H9 (cell line): ENCODE measurements around the gene NOP9. TPM values are rescaled to one million over a fixed set of nuclear protein-coding genes. Genes with fewer than 3 reads are reported as not detected.
A peak's percentile ranks its signal among the peaks of the same experiment; 100 is the strongest.

Experiments used
- DNase-seq: peaks from one replicate; pipeline ENCODE4 v3.0.0-alpha.2; 2017
- H2AFZ ChIP-seq: one replicate; pipeline ENCODE4 v1.6.1; 2013; ENCODE audit warnings: mild to moderate bottlenecking, low read length, control low read depth, moderate library complexity
- H2AK5ac ChIP-seq: 2 replicates; pipeline ENCODE4 v1.6.1; 2013; ENCODE audit warnings: low read length, control low read depth, mixed read lengths; ENCODE audit not compliant: insufficient read length
- H2BK120ac ChIP-seq: one replicate; pipeline ENCODE4 v1.6.1; 2013; ENCODE audit warnings: low read depth, mild to moderate bottlenecking, low read length, control low read depth, inconsistent platforms; ENCODE audit not compliant: poor library complexity, severe bottlenecking
- H2BK12ac ChIP-seq: 2 replicates; pipeline ENCODE4 v1.6.1; 2013; ENCODE audit warnings: low read length, control low read depth, mixed read lengths, low read depth; ENCODE audit not compliant: insufficient read length
- H2BK15ac ChIP-seq: 2 replicates; pipeline ENCODE4 v1.6.1; 2013; ENCODE audit warnings: low read depth, low read length, control low read depth
- H2BK20ac ChIP-seq: one replicate; pipeline ENCODE4 v1.6.1; 2013; ENCODE audit warnings: low read depth, mild to moderate bottlenecking, low read length, control low read depth, inconsistent platforms; ENCODE audit not compliant: poor library complexity, severe bottlenecking
- H2BK5ac ChIP-seq: 2 replicates; pipeline ENCODE4 v1.6.1; 2013; ENCODE audit warnings: low read length, control low read depth, mixed read lengths; ENCODE audit not compliant: insufficient read length
- H3K14ac ChIP-seq: 2 replicates; pipeline ENCODE4 v1.6.1; 2013; ENCODE audit warnings: low read length, control low read depth; ENCODE audit not compliant: insufficient read depth
- H3K18ac ChIP-seq: 2 replicates; pipeline ENCODE4 v1.6.1; 2013; ENCODE audit warnings: low read depth, mild to moderate bottlenecking, mixed read lengths, low read length, control low read depth; ENCODE audit not compliant: insufficient read length
- H3K23ac ChIP-seq: 2 replicates; pipeline ENCODE4 v1.6.1; 2013; ENCODE audit warnings: low read length, control low read depth, mixed read lengths, low read depth; ENCODE audit not compliant: insufficient read length
- H3K23me2 ChIP-seq: 2 replicates; pipeline ENCODE4 v1.6.1; 2013; ENCODE audit warnings: low read depth, mild to moderate bottlenecking, mixed read lengths, low read length, control low read depth; ENCODE audit not compliant: insufficient read length, poor library complexity, severe bottlenecking
- H3K27ac ChIP-seq: 2 replicates; pipeline ENCODE4 v1.5.1; 2013; ENCODE audit warnings: low read length, control low read depth, mixed read lengths, low read depth; ENCODE audit not compliant: insufficient read length
- H3K27me3 ChIP-seq: 2 replicates; pipeline ENCODE4 v1.6.1; 2013; ENCODE audit warnings: low read length, control low read depth, inconsistent platforms; ENCODE audit not compliant: insufficient read depth
- H3K4ac ChIP-seq: 2 replicates; pipeline ENCODE4 v1.6.1; 2013; ENCODE audit warnings: low read depth, mild to moderate bottlenecking, control low read depth, inconsistent platforms, low read length, moderate library complexity
- H3K4me1 ChIP-seq: 2 replicates; pipeline ENCODE4 v1.6.1; 2013; ENCODE audit warnings: low read length, control low read depth, inconsistent platforms; ENCODE audit not compliant: insufficient read depth
- H3K4me2 ChIP-seq: 2 replicates; pipeline ENCODE4 v1.6.1; 2013; ENCODE audit warnings: low read length, control low read depth, mixed read lengths; ENCODE audit not compliant: insufficient read length, insufficient read depth
- H3K56ac ChIP-seq: 2 replicates; pipeline ENCODE4 v1.6.1; 2013; ENCODE audit warnings: low read depth, mild to moderate bottlenecking, mixed read lengths, low read length, control low read depth; ENCODE audit not compliant: insufficient read length
- H3K79me1 ChIP-seq: 2 replicates; pipeline ENCODE4 v1.6.1; 2013; ENCODE audit warnings: low read depth, mild to moderate bottlenecking, moderate library complexity, low read length, control low read depth, inconsistent platforms; ENCODE audit not compliant: insufficient read depth, poor library complexity, severe bottlenecking
- H3K79me2 ChIP-seq: 2 replicates; pipeline ENCODE4 v1.6.1; 2013; ENCODE audit warnings: low read length, control low read depth, inconsistent platforms; ENCODE audit not compliant: insufficient read depth
- H3K9ac ChIP-seq: 2 replicates; pipeline ENCODE4 v1.6.1; 2013; ENCODE audit warnings: low read length, control low read depth, mixed read lengths; ENCODE audit not compliant: insufficient read length; ENCODE audit errors: extremely low read depth
- H3K9me3 ChIP-seq: one replicate; pipeline ENCODE4 v1.6.1; 2013; ENCODE audit warnings: low read depth, low read length, inconsistent platforms; ENCODE audit not compliant: control insufficient read depth
- H3T11ph ChIP-seq: one replicate; pipeline ENCODE4 v1.6.1; 2013; ENCODE audit warnings: mild to moderate bottlenecking, low read length, control low read depth, inconsistent platforms
- H4K20me1 ChIP-seq: one replicate; pipeline ENCODE4 v1.6.1; 2013; ENCODE audit not compliant: control insufficient read depth, insufficient read length, insufficient read depth
- H4K5ac ChIP-seq: 2 replicates; pipeline ENCODE4 v1.6.1; 2013; ENCODE audit warnings: low read depth, mild to moderate bottlenecking, mixed read lengths, low read length, control low read depth; ENCODE audit not compliant: insufficient read length
- H4K8ac ChIP-seq: replicated peaks from 2 replicates; pipeline ENCODE4 v1.6.1; 2013; ENCODE audit warnings: low read length, control low read depth, mixed read lengths, low read depth; ENCODE audit not compliant: insufficient read length
- H4K91ac ChIP-seq: 2 replicates; pipeline ENCODE4 v1.6.1; 2013; ENCODE audit warnings: low read depth, mild to moderate bottlenecking, moderate library complexity, mixed read lengths, low read length, control low read depth; ENCODE audit not compliant: insufficient read length
- H3K27ac Mint-ChIP-seq, 3 experiments: 2 replicates in 2 of 3; 3 replicates in 1 of 3; pipeline ENCODE4 v1.8.0; 2020 to 2021; ENCODE audit warnings: mixed read lengths in 3 of 3, mild to moderate bottlenecking in 1 of 3, moderate library complexity in 1 of 3
- H3K27me3 Mint-ChIP-seq: 2 replicates; pipeline ENCODE4 v1.8.0; 2021; ENCODE audit warnings: low read depth, mild to moderate bottlenecking, moderate library complexity, mixed read lengths
- H3K36me3 Mint-ChIP-seq, 3 experiments: 2 replicates in 2 of 3; 3 replicates in 1 of 3; pipeline ENCODE4 v1.8.0; 2020 to 2021; ENCODE audit warnings: low read depth in 3 of 3, mixed read lengths in 3 of 3; ENCODE audit not compliant: insufficient read depth in 1 of 3
- H3K4me1 Mint-ChIP-seq, 2 experiments: 2 replicates each; pipeline ENCODE4 v1.8.0; 2020; ENCODE audit warnings: mixed read lengths in 2 of 2
- H3K4me3 Mint-ChIP-seq, 2 experiments: 2 replicates in 1 of 2; 3 replicates in 1 of 2; pipeline ENCODE4 v1.8.0; 2020 to 2021; ENCODE audit warnings: mild to moderate bottlenecking in 2 of 2, mixed read lengths in 2 of 2, moderate library complexity in 1 of 2
- H3K9me3 Mint-ChIP-seq, 2 experiments: 2 replicates in 1 of 2; 3 replicates in 1 of 2; pipeline ENCODE4 v1.8.0; 2020; ENCODE audit warnings: mild to moderate bottlenecking in 2 of 2, mixed read lengths in 2 of 2, moderate library complexity in 1 of 2
- CTCF ChIP-seq: fragments of 200-600 bp; sonication (generic); conservative IDR thresholded peaks from 3 replicates; pipeline ENCODE4 v1.8.0; 2021; ENCODE audit warnings: antibody characterized with exemption, mild to moderate bottlenecking
- WGBS: extraction: QIAGEN DNeasy Blood & Tissue Kit; methylation state at CpG from one replicate; pipeline ENCODE4 v1.1.7; 2013; ENCODE audit warnings: missing lambda C conversion rate, low lambda C conversion rate, mixed read lengths; ENCODE audit not compliant: insufficient read length; ENCODE audit errors: extremely low coverage; 5-methylcytosine and 5-hydroxymethylcytosine counted together
- total RNA-seq: library from RNA; stranded (reverse); gene quantifications from 2 replicates; pipeline ENCODE4 v1.2.1, GENCODE V29; 2021

Gene NOP9
- total RNA-seq, 1 experiment from 2014 or later, result 34.7 TPM

GRCh38 chr14:24277071-24277470 is 22.6 kb upstream of the NOP9 start:
- Histone ChIP-seq H4K20me1 (no peaks in the 10 kb centered on the region), H3K23ac (no peak overlapping the region), H3K4ac (no peak overlapping the region), H2BK5ac (no peak overlapping the region), H3K9me3 (no peaks in the 10 kb centered on the region), H3K79me1 (no peaks in the 10 kb centered on the region), H2BK120ac (no peak overlapping the region), H2AFZ (no peak overlapping the region), H3K27ac (no peak overlapping the region), H2BK12ac (no peak overlapping the region), H3K56ac (no peak overlapping the region), H3K4me1 (no peaks in the 10 kb centered on the region), H3K27me3 (no peaks in the 10 kb centered on the region), H3K14ac (no peak overlapping the region), H2AK5ac (no peak overlapping the region), H4K5ac (no peak overlapping the region), H2BK20ac (no peak overlapping the region), H3K18ac (no peak overlapping the region), H4K8ac (no peak overlapping the region), H3K9ac (no peak overlapping the region), H3K79me2 (no peaks in the 10 kb centered on the region), H3K4me2 (no peak overlapping the region), H2BK15ac (no peak overlapping the region), H3K23me2 (no peaks in the 10 kb centered on the region), H4K91ac (no peak overlapping the region), H3T11ph (no peak overlapping the region)
- no peak for TF ChIP-seq CTCF
- Mint-ChIP-seq H3K9me3 (no peaks in the 10 kb centered on the region), H3K4me1 (peaks cover 3 to 11% of the 10 kb centered on the region in 2 experiments), H3K36me3 (no peaks in the 10 kb centered on the region), H3K27me3 (no peaks in the 10 kb centered on the region), H3K27ac (peak overlapping the region in 1 of 3 experiments; percentile 37; a peak in 2 of 7 replicates), H3K4me3 (no peak overlapping the region)
- DNase-seq, result no peak
- WGBS, result no CpG with 5 or more reads among the region's 6 CpGs
